Erythroblast (primary cell): ENCODE data around the gene CDIP1.

Experiments used
- GATA1 ChIP-seq: IDR thresholded peaks from 2 replicates; pipeline ENCODE4 v1.6.1; 2011; ENCODE audit warnings: low read depth, mild to moderate bottlenecking, control low read depth, low read length, moderate library complexity
- POLR2A ChIP-seq: IDR thresholded peaks from 2 replicates; pipeline ENCODE4 v1.6.1; 2011; ENCODE audit warnings: mild to moderate bottlenecking, low read length

- no peak for TF ChIP-seq POLR2A
- no peak for TF ChIP-seq GATA1
These were observed 16.5 kb downstream of the CDIP1 start for GRCh38 chr16:4522051-4522581.
